Gastroesophageal sphincter (tissue), 3 donors: Measurements from ENCODE around the gene PNMT.

Experiments
- POLR2A ChIP-seq, 2 donors: fragments of 450-650 bp; IDR thresholded peaks; one replicate each; pipeline ENCODE4 v1.6.1; 2017; ENCODE audit warnings: antibody characterized with exemption in 2 of 2, mild to moderate bottlenecking in 2 of 2, moderate library complexity in 1 of 2
- POLR2AphosphoS5 ChIP-seq: sonication (generic); formaldehyde crosslinking; IDR thresholded peaks from one replicate; pipeline ENCODE4 v1.6.1; 2017; ENCODE audit warnings: antibody characterized with exemption
- TF ChIP-seq, protein P1 (sequence below), 4 experiments: fragments of 200-600 bp in 2 of 4; fragments of 450-650 bp in 2 of 4; sonication (generic) in 1 of 4; IDR thresholded peaks; one replicate each; pipeline ENCODE4 v1.5.1; 2017 to 2019; ENCODE audit warnings: antibody characterized with exemption in 4 of 4, mild to moderate bottlenecking in 2 of 4, moderate library complexity in 2 of 4

DNA sequence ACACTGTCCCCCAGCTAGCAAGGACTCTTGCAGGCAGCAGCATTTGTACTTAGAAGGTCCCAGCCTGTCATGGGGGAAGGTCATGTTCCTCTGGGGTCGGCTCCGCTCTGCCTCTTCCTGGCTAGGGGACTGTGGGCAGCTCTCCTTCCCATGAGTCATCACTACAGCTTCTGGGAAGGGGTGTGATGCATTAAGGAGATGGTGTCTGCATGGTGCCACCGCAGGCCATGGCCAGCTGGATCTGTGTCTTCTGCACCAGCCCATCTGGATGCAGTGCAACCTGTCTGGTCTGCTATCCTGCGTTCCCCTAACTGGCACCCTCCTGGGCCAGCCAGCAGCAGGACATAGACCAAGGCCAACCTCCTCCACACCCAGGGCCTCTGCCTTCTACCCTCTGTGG is 25.0 kb upstream of the PNMT start:
- no peak for TF ChIP-seq POLR2A (IDR thresholded peaks at IDR 0.05)
- TF ChIP-seq, protein P1, sequence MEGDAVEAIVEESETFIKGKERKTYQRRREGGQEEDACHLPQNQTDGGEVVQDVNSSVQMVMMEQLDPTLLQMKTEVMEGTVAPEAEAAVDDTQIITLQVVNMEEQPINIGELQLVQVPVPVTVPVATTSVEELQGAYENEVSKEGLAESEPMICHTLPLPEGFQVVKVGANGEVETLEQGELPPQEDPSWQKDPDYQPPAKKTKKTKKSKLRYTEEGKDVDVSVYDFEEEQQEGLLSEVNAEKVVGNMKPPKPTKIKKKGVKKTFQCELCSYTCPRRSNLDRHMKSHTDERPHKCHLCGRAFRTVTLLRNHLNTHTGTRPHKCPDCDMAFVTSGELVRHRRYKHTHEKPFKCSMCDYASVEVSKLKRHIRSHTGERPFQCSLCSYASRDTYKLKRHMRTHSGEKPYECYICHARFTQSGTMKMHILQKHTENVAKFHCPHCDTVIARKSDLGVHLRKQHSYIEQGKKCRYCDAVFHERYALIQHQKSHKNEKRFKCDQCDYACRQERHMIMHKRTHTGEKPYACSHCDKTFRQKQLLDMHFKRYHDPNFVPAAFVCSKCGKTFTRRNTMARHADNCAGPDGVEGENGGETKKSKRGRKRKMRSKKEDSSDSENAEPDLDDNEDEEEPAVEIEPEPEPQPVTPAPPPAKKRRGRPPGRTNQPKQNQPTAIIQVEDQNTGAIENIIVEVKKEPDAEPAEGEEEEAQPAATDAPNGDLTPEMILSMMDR (IDR thresholded peaks at IDR 0.05) = no peak
- TF ChIP-seq POLR2AphosphoS5 = no peak
